Astrocyte of the cerebellum (primary cell): ENCODE measurements around the gene GPRC5B.

ENCODE experiments used
- DNase-seq: peaks from one replicate; pipeline ENCODE4 v3.0.0-alpha.2; 2011; ENCODE audit warnings: low read depth
- H3K4me3 ChIP-seq: 2 replicates; pipeline ENCODE4 v1.5.1; 2011; ENCODE audit warnings: mild to moderate bottlenecking, low read depth, low read length, moderate library complexity
- in situ Hi-C: cut with HindIII; loops from 2 replicates; pipeline ENCODE4 v1.10.0; 2017; ENCODE audit warnings: low sequenced_read_pairs
- TF ChIP-seq, protein P1 (sequence below): IDR thresholded peaks from 2 replicates; pipeline ENCODE4 v1.5.1; 2012; ENCODE audit warnings: low read length, low read depth, moderate library complexity, mild to moderate bottlenecking; ENCODE audit errors: missing control alignments

The GPRC5B gene

GRCh38 chr16:19874851-19875546, 9.6 kb downstream of the GPRC5B start:
- TF ChIP-seq, protein P1, sequence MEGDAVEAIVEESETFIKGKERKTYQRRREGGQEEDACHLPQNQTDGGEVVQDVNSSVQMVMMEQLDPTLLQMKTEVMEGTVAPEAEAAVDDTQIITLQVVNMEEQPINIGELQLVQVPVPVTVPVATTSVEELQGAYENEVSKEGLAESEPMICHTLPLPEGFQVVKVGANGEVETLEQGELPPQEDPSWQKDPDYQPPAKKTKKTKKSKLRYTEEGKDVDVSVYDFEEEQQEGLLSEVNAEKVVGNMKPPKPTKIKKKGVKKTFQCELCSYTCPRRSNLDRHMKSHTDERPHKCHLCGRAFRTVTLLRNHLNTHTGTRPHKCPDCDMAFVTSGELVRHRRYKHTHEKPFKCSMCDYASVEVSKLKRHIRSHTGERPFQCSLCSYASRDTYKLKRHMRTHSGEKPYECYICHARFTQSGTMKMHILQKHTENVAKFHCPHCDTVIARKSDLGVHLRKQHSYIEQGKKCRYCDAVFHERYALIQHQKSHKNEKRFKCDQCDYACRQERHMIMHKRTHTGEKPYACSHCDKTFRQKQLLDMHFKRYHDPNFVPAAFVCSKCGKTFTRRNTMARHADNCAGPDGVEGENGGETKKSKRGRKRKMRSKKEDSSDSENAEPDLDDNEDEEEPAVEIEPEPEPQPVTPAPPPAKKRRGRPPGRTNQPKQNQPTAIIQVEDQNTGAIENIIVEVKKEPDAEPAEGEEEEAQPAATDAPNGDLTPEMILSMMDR, result no peak
- in situ Hi-C loops, result no loop called here
- no peak for DNase-seq
- H3K4me3 ChIP-seq, result no peak overlapping the region

DNA sequence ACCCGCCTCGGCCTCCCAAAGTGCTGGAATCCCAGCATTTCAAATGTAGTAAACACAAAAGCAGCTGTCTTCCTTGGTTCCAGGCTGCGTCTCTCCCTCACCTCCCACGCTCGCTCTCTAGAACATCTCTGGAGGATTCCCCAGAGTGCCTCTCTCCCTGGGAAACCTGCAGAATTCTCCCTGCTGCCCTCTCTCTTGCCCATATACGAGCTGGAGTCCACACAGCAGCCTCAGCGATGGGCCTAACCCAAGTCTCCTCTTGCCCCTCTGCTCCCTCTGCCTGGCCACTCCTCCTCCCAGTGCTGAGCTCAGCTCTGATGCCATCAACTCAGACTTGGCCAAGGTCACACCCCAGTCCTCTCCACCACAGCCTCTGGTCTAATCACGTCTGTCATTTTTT, 10.6 kb downstream of the GPRC5B start:
- DNase-seq, result no peak
- in situ Hi-C loops, result no loop called here
- no peak overlapping the region for H3K4me3 ChIP-seq
- TF ChIP-seq, protein P1, result no peak

GRCh38 chr16:19872935-19873334, 11.7 kb downstream of the GPRC5B start:
- TF ChIP-seq, protein P1, result no peak
- no peak for DNase-seq
- no peak overlapping the region for H3K4me3 ChIP-seq
- in situ Hi-C loops, result no loop called here

DNA sequence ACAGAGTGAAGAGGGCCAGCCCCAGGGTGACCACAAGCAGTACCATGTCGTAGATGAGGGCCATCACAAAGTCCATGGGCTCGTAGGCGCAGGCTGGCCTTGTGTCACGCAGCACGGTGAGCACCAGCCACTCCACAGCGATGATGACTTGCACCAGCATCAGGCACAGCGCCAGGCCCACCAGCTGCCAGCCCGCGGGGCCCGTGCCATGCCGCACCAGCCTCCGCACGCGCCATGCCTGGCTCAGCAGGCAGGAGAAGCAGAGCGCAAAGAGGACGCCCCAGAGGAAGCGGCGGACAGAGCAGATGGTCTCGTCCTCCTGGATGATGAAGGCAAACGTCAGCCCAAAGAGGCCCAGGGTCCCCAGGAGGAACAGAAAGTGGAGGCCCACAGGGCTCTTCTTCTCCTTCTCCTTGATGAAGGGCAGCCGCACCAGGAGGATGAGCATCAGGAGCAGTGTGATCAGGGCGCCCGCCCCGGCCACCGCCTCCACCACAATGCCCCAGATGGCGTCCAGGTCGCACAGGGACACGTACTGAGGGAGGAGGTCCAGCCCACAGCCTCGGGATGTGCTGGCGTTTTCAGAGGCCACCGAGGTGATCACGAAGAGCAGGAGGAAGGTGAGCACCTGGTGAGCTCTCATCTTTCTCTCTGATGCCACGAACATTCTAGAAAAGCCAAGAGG, 12.3 kb downstream of the GPRC5B start:
- TF ChIP-seq, protein P1, result no peak
- no peak overlapping the region for H3K4me3 ChIP-seq
- no peak for DNase-seq
- in situ Hi-C loops, result no loop called here

DNA sequence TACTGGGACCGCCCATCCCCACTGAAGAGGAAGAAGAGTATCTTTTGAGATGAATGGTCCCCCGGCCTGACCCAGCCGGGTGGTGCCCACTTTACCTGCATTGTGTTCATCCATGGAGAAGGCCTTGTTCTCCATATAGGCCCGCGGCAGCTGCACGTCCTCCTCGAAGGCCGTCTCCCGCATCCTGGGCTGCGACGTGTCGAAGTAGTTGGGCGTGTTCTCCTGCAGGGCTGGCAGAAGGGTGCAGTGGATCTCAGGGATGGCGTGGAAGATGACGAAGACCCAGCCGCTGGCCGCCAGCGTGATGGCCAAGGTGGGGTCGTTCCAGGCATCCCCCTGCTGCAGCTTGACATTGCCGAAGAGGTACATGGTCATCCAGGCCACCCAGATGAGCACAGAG, 12.9 kb downstream of the GPRC5B start:
- no peak overlapping the region for H3K4me3 ChIP-seq
- in situ Hi-C loops, result no loop called here
- TF ChIP-seq, protein P1, result no peak

GRCh38 chr16:19868421-19868820, 16.2 kb downstream of the GPRC5B start:
- in situ Hi-C loops, result no loop called here
- no peak for DNase-seq
- H3K4me3 ChIP-seq, result no peak overlapping the region
- TF ChIP-seq, protein P1, result no peak

More for the DNA sequence above, 12.9 kb downstream of the GPRC5B start:
- no peak for DNase-seq
